OCI-LY1 (cell line): ENCODE measurements around the gene TOGARAM2.

ENCODE experiments used
- H2AFZ ChIP-seq: fragments of 200-600 bp; sonication (generic), shearing (Covaris generic); 2 replicates; pipeline ENCODE4 v1.6.0; 2014; ENCODE audit warnings: antibody characterized with exemption, mild to moderate bottlenecking, low read length
- H3F3A ChIP-seq: fragments of 200-600 bp; sonication (generic), shearing (Covaris generic); 2 replicates; pipeline ENCODE4 v1.6.0; 2014; ENCODE audit warnings: mild to moderate bottlenecking, antibody characterized with exemption, low read length, moderate library complexity; ENCODE audit not compliant: insufficient read depth
- H3K27ac ChIP-seq: fragments of 200-600 bp; sonication (generic); 2 replicates; pipeline ENCODE4 v1.5.1; 2014; ENCODE audit warnings: low read length, mixed run types, mild to moderate bottlenecking, low read depth; ENCODE audit not compliant: poor library complexity, severe bottlenecking
- H3K27me3 ChIP-seq: fragments of 200-600 bp; sonication (generic); 2 replicates; pipeline ENCODE4 v1.6.0; 2014; ENCODE audit warnings: antibody characterized with exemption, mild to moderate bottlenecking, low read length, moderate library complexity; ENCODE audit not compliant: insufficient read depth
- H3K36me3 ChIP-seq: fragments of 200-600 bp; sonication (generic); 2 replicates; pipeline ENCODE4 v1.6.1; 2014; ENCODE audit warnings: mild to moderate bottlenecking, antibody characterized with exemption, low read length, moderate library complexity, mixed read lengths; ENCODE audit not compliant: insufficient read depth
- H3K4me1 ChIP-seq: fragments of 200-600 bp; sonication (generic); 2 replicates; pipeline ENCODE4 v1.5.1; 2014; ENCODE audit warnings: mild to moderate bottlenecking, low read length, moderate library complexity; ENCODE audit not compliant: insufficient read depth, severe bottlenecking
- H3K4me2 ChIP-seq: fragments of 200-600 bp; sonication (generic), shearing (Covaris generic); 2 replicates; pipeline ENCODE4 v1.6.1; 2014; ENCODE audit warnings: low read length
- H3K4me3 ChIP-seq: fragments of 200-600 bp; sonication (generic); 2 replicates; pipeline ENCODE4 v1.5.1; 2014; ENCODE audit warnings: low read length, low read depth, mild to moderate bottlenecking, mixed read lengths; ENCODE audit not compliant: poor library complexity, severe bottlenecking
- H3K79me2 ChIP-seq: fragments of 200-600 bp; shearing (Covaris generic); 2 replicates; pipeline ENCODE4 v1.6.1; 2016; ENCODE audit warnings: mixed run types, low read length, mixed read lengths; ENCODE audit not compliant: insufficient read depth
- H3K9ac ChIP-seq: fragments of 200-600 bp; sonication (generic), shearing (Covaris generic); 2 replicates; pipeline ENCODE4 v1.6.1; 2014; ENCODE audit warnings: mild to moderate bottlenecking, low read length, mixed read lengths
- H3K9me2 ChIP-seq: fragments of 200-600 bp; sonication (generic), shearing (Covaris generic); 2 replicates; pipeline ENCODE4 v1.6.1; 2014; ENCODE audit warnings: low read depth, mild to moderate bottlenecking, low read length, mixed read lengths
- H3K9me3 ChIP-seq: fragments of 200-600 bp; shearing (Covaris generic); 2 replicates; pipeline ENCODE4 v1.6.1; 2014; ENCODE audit warnings: low read length, mixed read lengths
- H4K20me1 ChIP-seq: fragments of 200-600 bp; sonication (generic), shearing (Covaris generic); 2 replicates; pipeline ENCODE4 v1.6.0; 2016; ENCODE audit warnings: mild to moderate bottlenecking, low read length; ENCODE audit not compliant: insufficient read depth
- EZH2 ChIP-seq: fragments of 200-600 bp; sonication (generic), shearing (Covaris generic); IDR thresholded peaks from 2 replicates; pipeline ENCODE4 v1.8.0; 2017; ENCODE audit warnings: borderline replicate concordance, mixed run types, mild to moderate bottlenecking, antibody characterized with exemption, low read length, moderate library complexity, mixed read lengths
- TF ChIP-seq, protein P1 (sequence below): fragments of 200-600 bp; sonication (generic), shearing (Covaris generic); IDR thresholded peaks from 2 replicates; pipeline ENCODE4 v1.5.1; 2017; ENCODE audit warnings: mild to moderate bottlenecking, antibody characterized with exemption, low read length, moderate library complexity, mixed read lengths

The TOGARAM2 gene

GRCh38 chr2:29073933-29074332 is 92.8 kb downstream of the TOGARAM2 start:
- no peaks in the 10 kb centered on the region for H3K27me3 ChIP-seq
- no peak overlapping the region for H2AFZ ChIP-seq
- H3F3A ChIP-seq = no peaks in the 10 kb centered on the region
- H3K79me2 ChIP-seq = no peaks in the 10 kb centered on the region
- H3K4me1 ChIP-seq = no peaks in the 10 kb centered on the region
- H3K27ac ChIP-seq = no peak overlapping the region
- no peaks in the 10 kb centered on the region for H3K9me3 ChIP-seq
- no peaks in the 10 kb centered on the region for H3K9me2 ChIP-seq
- H3K4me3 ChIP-seq = no peak overlapping the region
- H3K9ac ChIP-seq = no peak overlapping the region
- no peaks in the 10 kb centered on the region for H3K36me3 ChIP-seq
- TF ChIP-seq, protein P1, sequence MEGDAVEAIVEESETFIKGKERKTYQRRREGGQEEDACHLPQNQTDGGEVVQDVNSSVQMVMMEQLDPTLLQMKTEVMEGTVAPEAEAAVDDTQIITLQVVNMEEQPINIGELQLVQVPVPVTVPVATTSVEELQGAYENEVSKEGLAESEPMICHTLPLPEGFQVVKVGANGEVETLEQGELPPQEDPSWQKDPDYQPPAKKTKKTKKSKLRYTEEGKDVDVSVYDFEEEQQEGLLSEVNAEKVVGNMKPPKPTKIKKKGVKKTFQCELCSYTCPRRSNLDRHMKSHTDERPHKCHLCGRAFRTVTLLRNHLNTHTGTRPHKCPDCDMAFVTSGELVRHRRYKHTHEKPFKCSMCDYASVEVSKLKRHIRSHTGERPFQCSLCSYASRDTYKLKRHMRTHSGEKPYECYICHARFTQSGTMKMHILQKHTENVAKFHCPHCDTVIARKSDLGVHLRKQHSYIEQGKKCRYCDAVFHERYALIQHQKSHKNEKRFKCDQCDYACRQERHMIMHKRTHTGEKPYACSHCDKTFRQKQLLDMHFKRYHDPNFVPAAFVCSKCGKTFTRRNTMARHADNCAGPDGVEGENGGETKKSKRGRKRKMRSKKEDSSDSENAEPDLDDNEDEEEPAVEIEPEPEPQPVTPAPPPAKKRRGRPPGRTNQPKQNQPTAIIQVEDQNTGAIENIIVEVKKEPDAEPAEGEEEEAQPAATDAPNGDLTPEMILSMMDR = no peak
- H3K4me2 ChIP-seq = no peak overlapping the region
- H4K20me1 ChIP-seq = no peaks in the 10 kb centered on the region

GRCh38 chr2:29074411-29074810 is 93.3 kb downstream of the TOGARAM2 start, which contains the start of gene PCARE:
Gene PCARE (minus strand): TSS chr2:29074523. CDS start chr2:29074261, 262 bp downstream.
- Histone ChIP-seq H3K4me2 (no peak within 1 kb of the TSS), H3K36me3 (no peaks in the 10 kb centered on the region), H2AFZ (no peak within 1 kb of the TSS), H3K27ac (no peak within 1 kb of the TSS), H3K27me3 (no peaks in the 10 kb centered on the region), H3K4me3 (no peak within 1 kb of the TSS), H3K79me2 (no peaks in the 10 kb centered on the region), H3K9ac (no peak within 1 kb of the TSS), H4K20me1 (no peaks in the 10 kb centered on the region), H3K9me2 (no peaks in the 10 kb centered on the region), H3K4me1 (no peaks in the 10 kb centered on the region), H3F3A (no peaks in the 10 kb centered on the region), H3K9me3 (no peaks in the 10 kb centered on the region)
- TF ChIP-seq, protein P1 = no peak
- no peak for TF ChIP-seq EZH2

DNA sequence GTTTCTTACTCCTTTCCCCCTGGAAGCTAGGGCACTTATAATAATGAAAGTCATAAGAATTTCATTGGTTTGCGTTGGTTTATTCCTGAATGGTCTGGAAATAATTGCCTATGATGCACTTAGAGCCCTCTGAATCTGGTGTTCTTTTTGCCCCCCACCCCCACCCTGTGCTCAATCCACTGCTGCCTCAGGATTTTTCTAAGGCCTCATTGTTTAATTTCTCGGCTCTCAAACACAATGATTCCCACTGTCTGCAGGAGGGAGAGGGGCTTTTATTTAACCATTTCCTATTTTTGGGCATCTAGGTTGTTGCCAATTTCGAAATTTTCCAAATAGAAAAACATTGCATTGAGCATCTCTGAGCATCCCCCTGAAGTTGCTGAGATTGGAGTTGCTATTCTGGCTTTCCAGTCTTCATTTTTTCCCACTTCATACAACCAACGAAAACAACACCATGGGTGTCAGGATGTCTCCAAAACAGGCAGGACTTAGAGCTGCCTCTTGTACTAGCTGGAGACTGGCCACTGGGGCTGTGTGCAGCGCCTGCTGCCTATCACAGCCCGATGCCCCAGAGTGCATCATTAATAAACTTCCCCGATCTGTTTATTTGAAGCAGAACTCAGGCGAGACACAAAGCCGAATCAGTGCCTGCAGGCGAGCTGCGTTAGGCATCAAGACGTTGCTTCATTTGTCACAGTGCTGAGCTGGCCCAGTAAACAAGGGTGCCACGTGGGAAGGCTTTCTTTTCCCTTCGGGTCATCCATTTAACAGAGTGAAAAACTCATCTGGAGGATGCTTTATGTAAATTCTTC is 95.0 kb downstream of the TOGARAM2 start:
- H2AFZ ChIP-seq = no peak overlapping the region
- TF ChIP-seq, protein P1 = no peak
- no peak for TF ChIP-seq EZH2
- no peaks in the 10 kb centered on the region for H3K9me2 ChIP-seq

More for the DNA sequence above, 95.0 kb downstream of the TOGARAM2 start:
- no peaks in the 10 kb centered on the region for H3K79me2 ChIP-seq
- no peak overlapping the region for H3K9ac ChIP-seq
- no peaks in the 10 kb centered on the region; the same call in 1 of the 2 replicates for H3K9me3 ChIP-seq
- no peak overlapping the region for H3K4me2 ChIP-seq
- H3K4me3 ChIP-seq = no peak overlapping the region
- H3K36me3 ChIP-seq = no peaks in the 10 kb centered on the region
- no peak overlapping the region for H3K27ac ChIP-seq
- H3F3A ChIP-seq = no peaks in the 10 kb centered on the region
- H4K20me1 ChIP-seq = no peaks in the 10 kb centered on the region
- no peaks in the 10 kb centered on the region for H3K4me1 ChIP-seq
- no peaks in the 10 kb centered on the region for H3K27me3 ChIP-seq
